ENCODE measurements around the gene TTC7B. TPM values are rescaled to one million over a fixed set of nuclear protein-coding genes. Genes with fewer than 3 reads are reported as not detected.

Gene TTC7B
- total RNA-seq, 2 donors from 2014 or later, result 25.0 to 40.7 TPM

- intact Hi-C loops (cut with DNase I), result loop anchor here (10.0 kb wide), 1 partner anchor 512 kb away; no protein-coding TSS in a partner anchor
Observed at GRCh38 chr14:90816681-90817436, 629 bp upstream of the TTC7B start.

GRCh38 chr14:90815572-90815821 lies 733 bp downstream of the TTC7B start:
- WGBS, result 27% methylated on average over 5 of the region's 5 CpGs
- intact Hi-C loops (cut with DNase I), result loop anchor here (10.0 kb wide), 1 partner anchor 511 kb away; no protein-coding TSS in a partner anchor
- H3K4me3 ChIP-seq, result peak overlapping the region; percentile 51 to 55
- DNase-seq (ENCODE audit: low spot score), result no peak
- no peak for TF ChIP-seq POLR2A (IDR thresholded peaks at IDR 0.05)
- TF ChIP-seq POLR2AphosphoS5 (IDR thresholded peaks at IDR 0.05), result no peak
- TF ChIP-seq CTCF (IDR thresholded peaks at IDR 0.05), result no peak
- H3K27ac ChIP-seq, result peak overlapping the region in 1 of 2 donors; percentile 43
- H3K36me3 ChIP-seq, result no peaks in the 10 kb centered on the region
- no peaks in the 10 kb centered on the region for H3K27me3 ChIP-seq (replicated peaks; ENCODE audit: insufficient read depth)
- peaks cover 5% of the 10 kb centered on the region for H3K4me1 ChIP-seq (replicated peaks)
- H3K9me3 ChIP-seq, result no peaks in the 10 kb centered on the region

More at GRCh38 chr14:90816681-90817436, 629 bp upstream of the TTC7B start:
- Histone ChIP-seq H3K4me3 (no peak overlapping the region), H3K27ac (no peak overlapping the region), H3K9me3 (no peaks in the 10 kb centered on the region), H3K36me3 (no peaks in the 10 kb centered on the region), H3K4me1 (replicated peaks) (peaks cover 5% of the 10 kb centered on the region), H3K27me3 (replicated peaks; ENCODE audit: insufficient read depth) (no peaks in the 10 kb centered on the region)
- WGBS, result 47% methylated on average over 16 of the region's 16 CpGs
- TF ChIP-seq CTCF (IDR thresholded peaks at IDR 0.05) (no peak), POLR2AphosphoS5 (IDR thresholded peaks at IDR 0.05) (no peak), POLR2A (IDR thresholded peaks at IDR 0.05) (no peak)
- no peak for DNase-seq (ENCODE audit: low spot score)

GRCh38 chr14:90814806-90815571 lies 1.2 kb downstream of the TTC7B start:
- TF ChIP-seq CTCF (IDR thresholded peaks at IDR 0.05), result no peak
- peak; percentile 28 for TF ChIP-seq POLR2AphosphoS5 (IDR thresholded peaks at IDR 0.05)
- DNase-seq (ENCODE audit: low spot score), result peak; percentile 26
- intact Hi-C loops (cut with DNase I), result loop anchor here (5.0 to 10.0 kb wide), 2 partner anchors 418 to 510 kb away; partner anchors contain the start of gene CALM1
- no peaks in the 10 kb centered on the region for H3K36me3 ChIP-seq
- WGBS, result 48% methylated on average over 13 of the region's 13 CpGs
- H3K4me1 ChIP-seq (replicated peaks), result peaks cover 5% of the 10 kb centered on the region
- no peaks in the 10 kb centered on the region for H3K27me3 ChIP-seq (replicated peaks; ENCODE audit: insufficient read depth)
- H3K9me3 ChIP-seq, result no peaks in the 10 kb centered on the region
- peak overlapping the region in 1 of 2 donors; percentile 43 for H3K27ac ChIP-seq
- H3K4me3 ChIP-seq, result peak overlapping the region; percentile 51 to 55

GRCh38 chr14:90813442-90813841 lies 2.8 kb downstream of the TTC7B start:
- no peak for DNase-seq (ENCODE audit: low spot score)
- Histone ChIP-seq H3K36me3 (no peaks in the 10 kb centered on the region), H3K4me1 (replicated peaks) (peaks cover 5% of the 10 kb centered on the region), H3K27me3 (replicated peaks; ENCODE audit: insufficient read depth) (no peaks in the 10 kb centered on the region), H3K4me3 (no peak overlapping the region), H3K9me3 (no peaks in the 10 kb centered on the region), H3K27ac (no peak overlapping the region)
- WGBS, result 87% methylated on average over 5 of the region's 5 CpGs
- TF ChIP-seq POLR2AphosphoS5 (IDR thresholded peaks at IDR 0.05) (no peak), POLR2A (IDR thresholded peaks at IDR 0.05) (no peak), CTCF (IDR thresholded peaks at IDR 0.05) (no peak)
- intact Hi-C loops (cut with DNase I), result loop anchor here (5.0 to 10.0 kb wide), 2 partner anchors 416 to 509 kb away; partner anchors contain the start of gene CALM1

All from prostate gland (tissue), 2 donors.